Fibroblast of villous mesenchyme (primary cell): ENCODE data around the gene PDILT. TPM values are rescaled to one million over a fixed set of nuclear protein-coding genes. Genes with fewer than 3 reads are reported as not detected.

ENCODE experiments used
- DNase-seq: peaks from one replicate; pipeline ENCODE4 v3.0.0-alpha.2; 2010; ENCODE audit warnings: low read depth
- H3K4me3 ChIP-seq: 2 replicates; pipeline ENCODE4 v1.5.1; 2011; ENCODE audit warnings: low read depth, mild to moderate bottlenecking, low read length
- total RNA-seq: library from RNA; depleted of rRNA; stranded (reverse); fragments of >200 nt; gene quantifications from 2 replicates; pipeline ENCODE4 v1.2.3, GENCODE V29; 2012
- TF ChIP-seq, protein P1 (sequence below): IDR thresholded peaks from 2 replicates; pipeline ENCODE4 v1.5.1; 2012; ENCODE audit warnings: low read depth, mild to moderate bottlenecking, low read length; ENCODE audit not compliant: insufficient read depth

The PDILT gene
- total RNA-seq, 1 donor = not detected

DNA sequence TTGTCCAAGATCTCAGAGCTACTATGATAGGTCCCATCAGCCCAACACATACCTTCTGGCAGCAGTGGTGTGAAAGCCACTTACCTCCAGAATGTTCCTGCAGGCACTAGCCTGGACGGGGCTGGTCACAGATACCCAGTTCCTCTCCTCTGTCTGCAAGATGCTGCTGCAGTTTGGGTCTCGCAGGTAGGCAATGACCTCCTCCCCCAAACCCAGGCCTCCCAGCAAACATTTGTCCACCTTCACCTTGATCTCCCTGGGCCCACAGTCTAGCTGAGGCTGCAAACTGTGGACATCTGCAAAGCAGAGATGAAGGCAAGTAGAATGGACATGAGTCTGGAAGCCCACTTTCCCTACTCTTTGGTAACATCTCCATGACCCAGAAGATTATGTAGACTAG is 84.4 kb downstream of the PDILT start:
- DNase-seq = no peak
- no peak overlapping the region for H3K4me3 ChIP-seq
- TF ChIP-seq, protein P1, sequence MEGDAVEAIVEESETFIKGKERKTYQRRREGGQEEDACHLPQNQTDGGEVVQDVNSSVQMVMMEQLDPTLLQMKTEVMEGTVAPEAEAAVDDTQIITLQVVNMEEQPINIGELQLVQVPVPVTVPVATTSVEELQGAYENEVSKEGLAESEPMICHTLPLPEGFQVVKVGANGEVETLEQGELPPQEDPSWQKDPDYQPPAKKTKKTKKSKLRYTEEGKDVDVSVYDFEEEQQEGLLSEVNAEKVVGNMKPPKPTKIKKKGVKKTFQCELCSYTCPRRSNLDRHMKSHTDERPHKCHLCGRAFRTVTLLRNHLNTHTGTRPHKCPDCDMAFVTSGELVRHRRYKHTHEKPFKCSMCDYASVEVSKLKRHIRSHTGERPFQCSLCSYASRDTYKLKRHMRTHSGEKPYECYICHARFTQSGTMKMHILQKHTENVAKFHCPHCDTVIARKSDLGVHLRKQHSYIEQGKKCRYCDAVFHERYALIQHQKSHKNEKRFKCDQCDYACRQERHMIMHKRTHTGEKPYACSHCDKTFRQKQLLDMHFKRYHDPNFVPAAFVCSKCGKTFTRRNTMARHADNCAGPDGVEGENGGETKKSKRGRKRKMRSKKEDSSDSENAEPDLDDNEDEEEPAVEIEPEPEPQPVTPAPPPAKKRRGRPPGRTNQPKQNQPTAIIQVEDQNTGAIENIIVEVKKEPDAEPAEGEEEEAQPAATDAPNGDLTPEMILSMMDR = no peak

DNA sequence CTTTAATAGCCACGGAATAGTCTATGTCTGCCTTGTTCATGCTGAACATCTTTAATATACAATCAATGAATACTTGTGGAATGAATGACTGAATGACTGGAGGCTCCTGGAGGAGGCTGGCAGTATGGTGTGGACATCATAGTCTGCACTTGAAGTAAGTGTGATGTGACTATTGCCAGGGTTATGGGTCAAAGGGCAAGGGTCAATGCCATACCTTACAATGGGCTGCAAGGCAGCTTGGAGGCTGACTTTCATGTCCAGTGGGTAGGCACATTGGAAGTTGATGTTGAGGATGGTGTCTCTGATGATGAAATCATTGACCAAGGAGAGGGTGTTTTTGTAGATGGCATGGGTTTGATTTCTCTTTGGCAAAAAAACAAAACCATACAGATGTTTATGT is 85.1 kb downstream of the PDILT start:
- TF ChIP-seq, protein P1 = no peak
- H3K4me3 ChIP-seq = no peak overlapping the region
- no peak for DNase-seq

DNA sequence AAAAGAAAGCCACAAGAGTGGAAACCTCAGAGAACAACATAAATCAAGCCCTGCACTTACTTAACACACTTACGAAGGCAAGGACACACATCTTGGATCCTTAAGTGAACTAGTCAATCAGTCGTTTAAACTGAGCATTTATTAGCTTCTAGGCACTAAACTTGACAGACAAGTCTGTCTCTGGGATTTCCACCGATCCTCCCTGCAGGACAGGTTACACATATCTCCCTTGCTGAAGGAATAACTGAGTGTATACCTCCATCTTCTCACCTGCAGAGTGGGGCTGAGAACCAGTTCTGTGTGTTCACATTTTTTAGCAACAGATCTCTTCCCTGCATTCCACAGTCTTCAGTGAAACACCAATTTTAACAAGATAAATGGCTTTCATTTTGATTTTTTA is 86.1 kb downstream of the PDILT start:
- no peak for DNase-seq
- no peak overlapping the region for H3K4me3 ChIP-seq
- TF ChIP-seq, protein P1 = no peak

DNA sequence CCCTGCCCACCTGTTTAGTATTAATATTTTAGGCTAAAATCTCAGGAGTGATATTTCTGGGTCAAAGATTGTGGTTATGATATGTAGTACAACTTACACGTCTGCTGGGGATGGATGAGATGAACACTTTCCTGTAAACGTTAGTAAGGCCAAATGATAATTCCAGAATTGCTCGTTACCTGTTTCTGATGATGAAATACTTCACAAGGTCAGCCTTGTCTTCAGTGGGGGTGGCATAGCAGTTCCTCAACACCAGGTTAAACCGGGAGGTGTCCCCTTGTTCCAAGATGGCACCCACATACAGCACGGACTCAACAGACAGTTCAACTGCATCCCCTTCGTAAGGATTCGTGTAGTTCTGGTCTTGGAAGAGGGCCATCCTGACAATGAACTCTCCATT is 86.5 kb downstream of the PDILT start:
- DNase-seq = no peak
- TF ChIP-seq, protein P1 = no peak
- H3K4me3 ChIP-seq = no peak overlapping the region

DNA sequence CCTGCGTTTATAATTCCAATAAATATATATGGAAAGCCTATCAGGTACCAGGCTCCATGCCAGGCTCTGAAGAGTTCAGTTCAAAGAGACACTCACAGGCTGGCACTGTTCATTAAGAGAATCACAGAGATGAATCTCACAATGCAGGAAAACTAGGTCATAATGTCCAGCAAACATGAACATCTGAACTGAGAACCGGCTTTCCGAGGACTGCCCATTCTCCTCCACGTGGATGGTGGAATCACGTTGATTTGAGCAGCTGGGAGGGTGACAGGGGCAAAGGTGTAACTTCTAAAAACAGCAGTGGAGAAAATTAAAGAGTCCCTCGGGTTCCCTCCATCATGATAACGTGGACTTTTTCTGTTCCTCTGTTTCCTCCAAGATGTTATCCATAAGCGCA is 87.4 kb downstream of the PDILT start:
- DNase-seq = no peak
- no peak overlapping the region for H3K4me3 ChIP-seq
- TF ChIP-seq, protein P1 = no peak

DNA sequence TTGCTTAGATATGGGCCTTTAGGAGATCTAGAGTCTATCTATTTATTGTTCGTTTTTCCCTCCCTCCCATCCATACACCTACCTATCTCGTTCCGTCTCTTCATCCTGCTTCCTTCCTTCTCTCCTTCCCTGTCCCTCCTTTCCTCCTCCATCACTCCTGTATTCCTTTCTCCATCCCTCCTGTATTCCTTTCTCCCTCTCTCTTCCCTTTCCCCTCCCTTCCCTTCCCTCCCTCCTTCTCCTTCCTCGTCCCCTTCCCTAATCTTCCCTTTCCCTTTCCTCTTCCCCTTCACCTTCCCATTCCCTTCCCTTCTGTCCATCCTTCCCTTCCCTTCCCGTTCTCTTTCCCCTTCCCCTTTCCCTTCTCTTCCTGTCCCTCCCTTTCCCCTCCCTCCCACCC is 87.8 kb downstream of the PDILT start:
- H3K4me3 ChIP-seq = no peak overlapping the region
- no peak for DNase-seq

DNA sequence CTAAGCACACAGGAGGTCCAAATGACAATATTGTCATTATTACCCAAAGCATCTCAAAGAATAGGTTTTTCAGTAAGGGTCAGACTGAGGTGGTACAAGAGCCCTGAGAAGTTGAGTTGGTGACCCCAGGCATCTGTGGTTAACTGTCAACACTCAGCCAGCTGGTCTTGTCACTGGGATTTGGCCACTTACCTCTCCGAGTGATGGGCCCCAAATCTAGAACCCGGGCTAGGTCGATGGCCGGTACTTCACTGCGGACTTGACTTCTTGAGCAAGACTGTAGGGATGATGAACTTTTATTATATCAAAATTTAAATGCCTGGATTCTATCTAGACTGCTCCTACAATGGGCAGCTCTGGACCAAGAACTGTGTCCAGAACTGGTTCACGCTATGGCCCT is 88.8 kb downstream of the PDILT start:
- no peak overlapping the region for H3K4me3 ChIP-seq
- TF ChIP-seq, protein P1 = no peak
- DNase-seq = no peak

More for the DNA sequence above, 87.8 kb downstream of the PDILT start:
- TF ChIP-seq, protein P1 = no peak
